HG02970 (cell line): Measurements from ENCODE around the gene USP9X.
"Not testable (repeated sequence)": the region's sequence is repeated elsewhere in the genome, so short reads cannot be mapped to it uniquely, and the experiment has no call there.

Experiments used
- ATAC-seq: cut with Tn5 transposase; IDR thresholded peaks from one replicate; pipeline ENCODE4 v1.9.1; 2021; ENCODE audit warnings: mild to moderate bottlenecking, moderate library complexity, moderate number of reproducible peaks; ENCODE audit not compliant: unreplicated experiment, low FRiP score

USP9X gene

DNA sequence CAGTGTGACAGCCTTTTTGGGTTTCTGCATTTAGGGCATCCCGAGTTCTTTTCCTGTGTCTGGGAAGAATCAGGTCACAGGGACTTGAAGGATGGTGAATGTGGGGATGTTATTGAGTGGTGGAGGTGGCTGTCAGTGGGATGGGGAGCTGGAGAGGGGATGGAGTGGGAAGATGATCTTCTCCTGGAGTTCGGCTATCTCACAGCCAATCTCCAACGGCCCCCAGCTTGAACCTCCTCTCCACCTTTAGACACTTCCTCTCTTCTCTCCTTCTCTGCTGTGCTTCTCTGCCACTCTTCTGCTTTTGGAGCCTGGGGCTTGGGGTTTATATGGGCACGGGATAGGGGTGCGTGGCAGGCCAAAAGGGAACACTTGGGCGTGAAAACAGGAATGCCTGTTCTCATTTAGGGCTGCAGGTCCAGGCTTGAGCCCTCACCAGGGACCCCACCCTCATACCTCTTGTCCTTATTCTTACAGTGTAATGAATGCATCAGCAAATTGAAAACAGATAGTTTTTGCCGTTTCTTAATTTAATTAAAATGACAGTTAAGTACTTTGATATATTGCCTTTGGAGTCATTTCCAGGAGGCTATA lies 37.5 kb downstream of the USP9X start:
- ATAC-seq: no peak

DNA sequence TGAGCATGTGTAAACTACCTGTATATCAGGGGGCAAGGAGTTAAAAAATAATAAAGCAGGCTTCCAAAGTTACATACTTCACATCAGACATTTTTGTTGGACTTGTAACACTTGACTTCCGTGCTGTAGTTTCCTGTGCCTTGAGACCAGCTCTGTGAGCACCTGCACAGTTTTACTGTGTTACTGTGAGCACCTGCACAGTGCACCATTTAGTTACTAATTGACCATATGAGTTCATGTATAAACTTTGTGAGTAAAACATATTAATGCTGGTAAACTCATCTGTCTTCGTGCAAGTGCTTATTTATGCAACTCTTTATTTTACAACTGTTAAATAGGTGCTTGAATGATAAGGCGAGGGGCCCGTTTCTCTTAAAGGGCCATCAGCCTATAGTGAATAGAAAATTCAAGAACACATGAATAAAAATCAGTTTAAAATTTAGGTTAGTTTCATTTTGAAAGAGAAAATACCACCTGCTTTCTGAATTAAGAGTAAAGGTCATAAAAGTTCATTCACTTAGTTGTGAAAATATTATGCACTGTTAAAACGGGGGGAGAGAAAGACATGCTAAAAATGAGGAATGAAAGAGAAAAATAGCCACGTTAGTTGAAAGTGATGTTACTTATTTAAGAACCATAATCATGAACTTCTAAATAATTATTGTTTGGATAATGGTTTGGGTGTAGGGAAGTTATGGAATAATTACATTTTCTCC lies 42.4 kb downstream of the USP9X start:
- no peak for ATAC-seq

DNA sequence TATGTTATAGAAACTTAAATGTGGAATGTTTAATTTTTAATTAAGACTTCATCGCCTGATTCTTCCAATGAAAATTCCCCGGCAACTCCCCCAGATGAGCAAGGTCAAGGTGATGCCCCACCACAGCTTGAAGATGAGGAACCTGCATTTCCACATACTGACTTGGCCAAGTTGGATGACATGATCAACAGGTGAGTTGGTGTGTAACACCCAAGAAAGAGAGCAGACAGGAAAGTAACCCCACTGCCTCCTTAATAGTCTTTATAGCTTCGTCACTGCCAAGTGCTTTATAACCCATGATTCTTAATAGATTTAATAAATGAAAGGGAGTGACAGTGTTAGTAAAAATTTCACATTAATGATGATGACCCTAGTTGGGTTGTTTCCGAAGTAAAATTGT lies 43.7 kb downstream of the USP9X start:
- ATAC-seq: no peak

DNA sequence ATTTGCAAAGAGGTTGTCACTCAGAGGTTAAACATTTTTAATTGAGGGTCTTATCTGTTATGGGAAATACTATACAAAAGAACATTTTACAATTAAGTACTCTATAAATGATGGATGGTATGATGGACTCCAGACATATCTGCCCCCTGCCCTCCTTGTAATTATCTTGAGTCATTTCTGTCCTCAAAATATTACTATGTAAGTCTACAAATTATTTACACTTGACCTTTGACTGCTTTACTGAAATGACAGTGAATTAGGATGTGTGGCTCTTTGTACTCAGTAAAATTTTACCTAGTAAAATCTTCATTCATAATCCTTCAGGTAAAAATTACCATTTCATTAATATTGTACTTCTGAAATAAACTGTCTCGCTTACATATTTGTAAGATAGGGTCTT lies 46.5 kb downstream of the USP9X start:
- ATAC-seq: no peak

DNA sequence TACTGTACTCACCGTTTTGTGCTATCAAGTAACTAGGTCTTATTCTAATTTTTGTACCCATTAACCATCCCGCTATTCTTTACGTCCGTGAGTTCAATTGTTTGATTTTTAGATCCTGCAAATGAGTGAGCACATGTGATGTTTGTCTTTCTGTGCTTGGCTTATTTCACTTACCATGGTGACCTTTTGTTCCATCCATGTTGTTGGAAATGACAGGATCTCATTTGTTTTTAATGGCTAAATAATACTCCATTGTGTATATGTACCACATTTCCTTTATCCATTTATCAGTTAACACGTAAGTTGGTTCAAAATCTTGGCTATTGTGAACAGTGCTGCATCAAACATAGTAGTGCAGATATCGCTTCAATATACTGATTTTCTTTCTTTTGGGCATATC lies 48.3 kb downstream of the USP9X start:
- ATAC-seq: no peak

DNA sequence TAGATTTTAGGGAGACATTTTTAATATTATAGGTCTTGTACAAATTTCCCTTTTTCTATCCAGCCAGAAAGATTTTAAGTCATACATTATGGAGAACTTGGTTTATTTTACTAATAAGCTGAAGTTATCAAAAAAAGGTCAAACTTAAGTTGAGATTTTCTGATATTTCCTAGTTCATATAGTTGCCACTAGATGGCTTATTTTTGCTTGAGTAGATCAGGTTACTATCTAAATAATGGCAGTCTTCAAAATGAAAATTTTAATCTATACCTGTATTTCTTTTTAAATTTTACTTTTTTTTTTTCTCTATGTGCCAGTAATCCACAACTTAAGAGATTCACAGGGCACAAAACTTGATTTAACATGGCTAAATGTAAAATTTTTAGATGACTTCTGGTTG lies 52.3 kb downstream of the USP9X start:
- no peak for ATAC-seq

DNA sequence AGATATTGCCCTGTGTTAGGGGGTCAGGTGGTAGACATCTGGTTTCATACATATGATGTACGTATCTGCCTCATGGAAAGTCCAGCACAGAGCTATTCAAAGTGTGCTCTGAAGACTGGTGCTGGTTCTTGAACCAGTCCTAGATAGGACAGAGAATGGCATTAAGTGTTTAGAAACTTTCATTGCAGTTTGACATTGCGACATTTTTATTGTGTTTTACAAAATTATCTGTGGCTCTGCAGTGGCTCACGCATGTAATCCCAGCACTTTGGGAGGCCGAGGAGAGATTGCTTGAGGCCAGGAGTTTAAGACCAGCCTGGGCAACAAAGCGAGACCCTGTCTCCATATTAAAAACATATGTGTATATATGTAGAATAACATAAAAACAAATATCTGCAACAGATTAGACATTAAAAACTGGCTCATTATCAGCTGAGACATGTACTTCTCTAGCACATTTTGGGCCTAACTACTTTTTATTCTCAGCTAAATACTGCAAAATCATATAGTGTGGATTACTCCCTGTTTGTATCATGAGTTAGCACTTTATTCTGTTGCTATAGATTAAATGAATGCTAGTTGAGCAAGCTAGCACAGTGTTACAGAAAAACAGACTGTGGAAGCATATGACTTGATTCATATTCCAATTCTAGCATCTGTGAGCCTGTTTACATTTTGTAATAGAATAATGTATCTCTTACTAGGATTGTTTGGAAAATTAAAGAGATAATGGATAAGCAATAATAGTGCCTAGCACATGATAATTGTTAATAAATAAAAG lies 57.1 kb downstream of the USP9X start:
- no peak for ATAC-seq

DNA sequence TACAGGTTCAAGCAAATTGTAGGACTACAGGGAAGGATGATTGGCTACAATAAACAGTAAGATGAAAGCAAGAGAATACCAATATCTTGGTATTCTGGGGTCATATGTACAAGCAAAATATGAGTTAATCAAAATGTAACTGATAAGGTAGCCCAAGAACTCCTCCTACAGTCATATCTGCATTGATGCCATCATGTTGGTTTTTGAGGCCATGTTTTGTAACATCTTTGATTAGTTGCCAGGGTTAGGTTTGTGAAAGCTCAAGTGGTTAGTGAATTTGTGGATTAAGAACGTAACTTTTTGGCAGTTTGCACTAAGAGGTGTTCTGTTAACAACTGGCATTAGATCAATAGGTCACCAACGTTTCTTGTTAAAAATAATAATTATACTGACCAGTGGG lies 59.6 kb downstream of the USP9X start:
- ATAC-seq: no peak

DNA sequence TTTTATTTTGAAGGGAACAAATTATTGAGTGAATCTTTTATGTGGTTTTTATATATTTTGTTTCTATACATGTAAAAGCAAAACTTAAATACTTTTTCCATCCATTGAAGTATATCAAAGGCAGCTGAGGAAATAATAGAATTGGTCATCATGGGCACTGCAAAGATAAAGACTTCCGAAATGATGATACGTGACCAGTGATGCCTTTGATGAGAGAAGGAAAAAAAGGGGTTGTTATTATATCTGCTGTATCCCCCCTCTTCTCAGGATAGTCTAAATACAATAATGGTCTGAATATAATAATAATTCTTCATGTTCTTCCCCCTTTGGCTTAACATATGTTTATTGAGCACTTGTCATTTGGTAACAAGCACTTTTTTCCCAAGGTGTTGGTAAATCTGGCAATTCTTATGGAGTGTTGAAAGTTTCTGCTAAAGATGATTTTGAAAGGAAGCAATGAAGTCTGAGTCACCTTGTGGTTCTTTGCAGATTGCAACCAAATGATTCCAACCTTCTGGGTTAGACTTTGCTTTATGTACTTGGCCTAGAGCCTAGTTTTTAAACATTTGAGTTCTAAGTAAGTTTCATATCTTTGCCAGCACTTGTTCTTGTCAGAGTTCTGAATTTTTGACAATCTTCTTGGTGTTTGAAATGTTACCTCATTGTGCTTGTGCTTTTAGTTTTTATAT lies 60.8 kb downstream of the USP9X start:
- no peak for ATAC-seq

DNA sequence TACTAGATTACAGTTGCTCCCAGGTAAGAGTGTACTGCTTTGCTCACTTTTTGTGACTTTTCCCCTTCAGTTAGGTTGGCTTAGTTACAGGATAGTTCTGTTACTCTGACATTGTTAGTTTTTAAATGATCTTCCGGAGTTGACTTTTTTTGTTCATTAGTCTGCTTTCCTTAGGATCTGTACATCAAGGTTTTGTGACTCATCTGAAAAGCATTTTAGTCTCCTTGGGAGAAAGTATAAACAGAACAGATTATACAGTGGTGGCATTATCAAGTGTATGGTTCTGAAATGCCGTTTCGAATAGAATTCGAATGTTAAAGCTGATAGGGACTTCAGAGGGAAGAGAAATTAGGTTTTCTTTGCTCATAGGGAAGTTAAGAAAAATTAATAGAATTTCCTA lies 63.3 kb downstream of the USP9X start:
- ATAC-seq: no peak

DNA sequence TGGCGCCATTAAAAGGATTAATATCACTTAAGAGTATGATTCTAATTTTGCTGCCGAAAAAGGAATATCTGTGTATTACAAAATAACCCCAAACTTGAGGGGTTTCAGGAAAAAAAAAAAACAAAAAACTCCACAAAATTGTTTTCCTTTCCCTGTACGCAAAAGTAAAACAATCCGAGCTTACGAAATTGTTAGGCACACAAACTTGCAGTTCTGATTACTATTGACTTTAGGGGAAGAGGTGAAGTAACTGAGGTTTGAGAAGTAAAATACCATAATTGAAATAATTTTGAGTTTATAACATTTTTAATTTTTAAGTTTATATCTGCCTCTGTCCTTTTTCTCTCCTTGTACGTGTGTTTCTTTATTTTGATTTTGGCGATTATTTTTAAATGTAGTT lies 64.8 kb downstream of the USP9X start:
- ATAC-seq: no peak

DNA sequence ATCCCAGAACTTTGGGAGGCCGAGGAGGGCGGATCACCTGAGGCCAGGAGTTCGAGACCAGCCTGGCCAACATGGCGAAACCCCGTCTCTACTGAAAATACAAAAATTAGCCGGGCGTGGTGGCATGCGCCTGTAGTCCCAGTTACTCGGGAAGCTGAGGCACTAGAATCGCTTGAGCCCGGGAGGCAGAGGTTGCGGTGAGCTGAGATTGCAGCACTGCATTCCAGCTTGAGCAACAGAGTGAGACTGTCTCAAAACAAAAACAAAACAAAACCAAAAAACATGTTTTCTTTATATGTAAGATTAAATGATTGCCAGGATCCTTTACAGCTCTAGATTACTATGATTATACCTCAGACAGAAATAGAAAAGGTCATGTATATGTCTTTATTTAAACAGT lies 66.5 kb downstream of the USP9X start:
- ATAC-seq: not testable (repeated sequence)

DNA sequence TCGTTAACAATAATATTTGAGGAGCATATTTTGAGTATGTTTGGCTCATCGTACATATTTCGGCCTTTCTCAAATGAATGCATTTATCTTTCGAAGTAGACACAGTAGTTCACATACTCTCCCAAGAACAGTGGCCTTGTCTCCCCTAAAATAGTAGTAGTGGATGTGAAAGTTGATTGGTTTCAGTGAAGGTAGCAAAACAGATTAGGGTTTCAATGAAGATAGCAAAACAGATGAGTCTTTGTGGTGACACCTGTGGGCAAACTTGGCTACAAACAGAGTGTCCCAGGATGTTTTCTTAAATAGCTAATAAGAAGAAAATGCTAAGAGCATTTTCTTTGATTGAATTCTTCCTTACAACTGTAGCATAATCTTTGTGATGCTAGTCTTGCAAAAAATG lies 67.0 kb downstream of the USP9X start:
- ATAC-seq: no peak

DNA sequence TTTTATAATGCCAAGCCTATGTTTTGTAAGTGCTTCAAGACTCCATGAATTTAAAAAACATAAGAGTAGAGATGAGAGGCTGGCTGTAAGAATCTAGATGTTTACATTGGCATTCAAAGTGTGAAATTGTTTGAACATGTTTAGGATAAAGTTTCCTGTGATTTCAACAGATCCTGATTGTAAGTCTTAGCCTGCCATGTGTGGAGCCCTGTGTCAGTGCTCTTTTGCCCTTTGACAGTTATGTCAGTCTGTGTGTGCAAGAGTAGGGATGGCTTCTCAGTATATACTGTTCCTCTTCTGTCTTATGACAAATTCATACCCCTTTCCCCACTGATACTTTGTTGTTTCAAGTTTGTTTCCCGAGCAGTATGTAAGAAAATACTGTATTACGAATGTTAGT lies 68.2 kb downstream of the USP9X start:
- ATAC-seq: no peak

DNA sequence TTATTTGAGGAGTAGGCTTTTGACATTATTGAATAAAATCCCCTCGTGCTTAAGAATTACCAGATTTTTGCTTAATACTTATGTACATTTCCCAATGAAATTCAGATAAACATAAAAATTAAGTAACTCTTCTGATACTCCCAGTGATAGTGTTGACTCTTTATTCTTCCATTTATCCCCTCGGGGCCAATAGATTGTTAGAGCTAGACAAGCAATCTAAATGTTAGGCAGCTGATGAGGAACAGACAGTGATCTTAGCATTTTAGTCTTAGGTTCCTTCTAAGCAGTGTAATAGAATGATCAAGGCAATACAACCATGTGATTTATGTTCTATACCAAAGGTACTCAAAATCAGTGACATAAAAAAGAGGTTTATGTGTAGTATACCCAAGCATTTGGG lies 68.7 kb downstream of the USP9X start:
- ATAC-seq: no peak

DNA sequence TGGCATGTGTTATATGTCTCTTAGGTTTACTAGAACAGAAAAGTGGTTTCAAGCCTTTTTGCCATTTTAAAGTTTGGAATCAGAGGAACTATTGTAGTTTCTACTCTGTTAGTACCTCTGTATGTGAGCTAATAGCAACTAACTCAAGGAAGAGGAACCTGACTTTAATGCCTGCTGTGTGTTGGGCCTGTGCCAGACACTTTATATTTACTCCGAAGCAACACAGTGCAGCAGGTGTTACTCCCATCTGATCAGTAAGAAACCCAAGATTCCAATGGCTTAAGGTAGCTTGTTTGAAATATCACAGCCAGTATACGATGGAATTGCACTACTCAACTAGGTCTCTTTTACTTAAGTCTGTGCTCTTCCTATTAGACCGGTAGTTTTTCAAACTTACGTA lies 79.2 kb downstream of the USP9X start:
- ATAC-seq: no peak

DNA sequence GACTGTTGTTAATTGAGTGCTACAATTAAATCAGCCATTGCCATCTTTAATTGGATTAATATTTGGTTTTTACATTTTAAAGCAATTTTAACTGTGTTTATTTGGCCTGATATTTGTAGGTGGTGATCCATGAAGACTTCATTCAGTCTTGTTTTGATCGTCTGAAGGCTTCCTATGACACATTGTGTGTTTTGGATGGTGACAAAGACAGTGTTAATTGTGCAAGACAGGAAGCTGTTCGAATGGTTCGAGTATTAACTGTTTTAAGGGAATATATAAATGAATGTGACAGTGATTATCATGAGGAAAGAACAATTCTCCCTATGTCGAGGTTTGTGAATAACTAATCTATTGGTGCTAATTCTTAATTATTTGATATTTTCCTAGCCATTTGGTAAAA lies 82.6 kb downstream of the USP9X start:
- ATAC-seq: no peak

DNA sequence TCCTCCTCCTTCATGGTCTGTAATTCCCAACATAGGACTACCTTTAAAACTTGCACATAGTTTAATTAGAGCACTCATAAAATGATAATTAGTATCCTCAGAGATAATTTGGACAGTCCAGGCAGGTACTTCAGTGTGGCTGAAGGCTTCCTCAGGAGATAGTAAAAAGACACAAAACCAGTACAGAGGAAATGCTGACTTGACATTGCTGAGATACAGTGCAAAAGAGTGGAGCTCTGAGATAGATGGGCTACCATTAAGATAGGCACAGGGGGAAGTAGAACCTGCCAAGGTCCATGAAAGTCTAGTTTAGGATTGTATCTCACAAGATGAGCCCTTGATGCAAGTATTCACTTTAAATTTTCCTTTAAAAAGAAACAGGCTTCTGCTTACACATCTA lies 91.0 kb downstream of the USP9X start:
- no peak for ATAC-seq

DNA sequence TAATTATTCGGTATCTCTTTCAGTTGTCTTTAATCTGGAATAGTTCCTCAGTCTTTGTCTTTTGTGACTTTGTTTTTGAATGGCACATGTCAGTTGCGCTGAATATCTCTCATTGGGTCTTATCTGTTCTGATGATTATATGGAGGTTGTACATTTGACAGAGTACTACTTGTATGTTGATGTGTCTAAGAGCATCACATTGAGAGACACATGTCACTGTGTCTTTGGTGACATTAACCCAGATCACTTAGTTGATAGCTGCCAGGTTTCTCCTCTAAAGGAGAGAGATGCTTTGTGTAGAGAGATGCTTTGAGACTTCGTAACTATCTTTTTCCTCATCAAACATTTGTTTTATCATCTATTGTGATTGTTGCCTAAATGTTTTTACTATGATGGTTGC lies 92.1 kb downstream of the USP9X start:
- ATAC-seq: no peak

DNA sequence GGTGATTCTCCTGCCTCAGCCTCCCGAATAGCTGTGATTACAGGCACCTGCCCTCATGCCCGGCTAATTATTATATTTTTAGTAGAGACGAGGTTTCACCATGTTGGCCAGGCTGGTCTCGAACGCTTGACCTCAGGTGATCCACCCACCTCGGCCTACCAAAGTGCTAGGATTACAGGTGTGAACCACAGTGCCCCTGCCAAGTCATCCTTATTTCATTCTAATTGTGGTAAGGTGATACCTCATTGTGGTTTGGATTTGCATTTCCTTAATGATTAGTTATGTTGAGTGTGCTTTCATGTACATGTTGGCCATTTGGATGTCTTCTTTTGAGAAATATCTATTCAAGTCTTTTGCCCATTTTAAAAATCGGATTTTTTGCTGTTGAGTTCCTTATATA lies 93.0 kb downstream of the USP9X start:
- no peak for ATAC-seq

DNA sequence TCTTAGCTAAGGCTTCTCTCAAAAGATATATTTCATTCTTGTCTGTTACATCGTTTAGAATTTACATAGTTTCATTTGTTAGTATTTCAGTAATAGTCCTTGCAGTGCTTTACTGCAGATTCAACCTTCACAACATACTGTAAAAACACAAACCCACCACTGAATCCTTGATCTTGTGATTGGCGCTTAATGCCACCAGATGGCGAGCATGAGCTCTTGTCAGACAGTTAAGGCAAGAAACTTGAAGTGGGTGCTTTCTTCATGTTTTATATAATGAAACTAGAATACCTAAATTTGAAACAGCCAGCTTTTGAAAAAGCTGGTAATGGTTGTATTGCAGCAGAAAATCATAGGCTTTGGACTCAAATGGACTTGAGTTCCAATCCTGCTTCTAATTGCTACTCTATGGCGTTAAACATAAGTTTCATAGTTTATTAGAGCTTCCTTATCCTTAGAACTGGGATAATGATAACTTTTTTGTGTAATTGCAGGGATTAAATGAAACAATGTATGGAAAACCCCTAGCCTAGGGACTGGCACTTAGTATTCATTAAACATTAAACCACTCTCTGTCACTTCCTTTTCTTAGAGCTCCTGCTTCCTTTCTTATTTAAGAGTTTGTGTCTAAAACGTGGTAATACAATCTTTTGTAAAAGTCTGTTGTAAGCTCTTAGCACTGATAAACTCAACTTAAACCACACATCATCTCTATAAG lies 95.1 kb downstream of the USP9X start:
- ATAC-seq: peak; percentile 55
